GM18502 (cell line): ENCODE results near the gene TFEB.

Experiments
- ATAC-seq: cut with Tn5 transposase; IDR thresholded peaks from one replicate; pipeline ENCODE4 v1.9.1; 2021; ENCODE audit warnings: mild to moderate bottlenecking; ENCODE audit not compliant: unreplicated experiment, poor library complexity

Gene TFEB

DNA sequence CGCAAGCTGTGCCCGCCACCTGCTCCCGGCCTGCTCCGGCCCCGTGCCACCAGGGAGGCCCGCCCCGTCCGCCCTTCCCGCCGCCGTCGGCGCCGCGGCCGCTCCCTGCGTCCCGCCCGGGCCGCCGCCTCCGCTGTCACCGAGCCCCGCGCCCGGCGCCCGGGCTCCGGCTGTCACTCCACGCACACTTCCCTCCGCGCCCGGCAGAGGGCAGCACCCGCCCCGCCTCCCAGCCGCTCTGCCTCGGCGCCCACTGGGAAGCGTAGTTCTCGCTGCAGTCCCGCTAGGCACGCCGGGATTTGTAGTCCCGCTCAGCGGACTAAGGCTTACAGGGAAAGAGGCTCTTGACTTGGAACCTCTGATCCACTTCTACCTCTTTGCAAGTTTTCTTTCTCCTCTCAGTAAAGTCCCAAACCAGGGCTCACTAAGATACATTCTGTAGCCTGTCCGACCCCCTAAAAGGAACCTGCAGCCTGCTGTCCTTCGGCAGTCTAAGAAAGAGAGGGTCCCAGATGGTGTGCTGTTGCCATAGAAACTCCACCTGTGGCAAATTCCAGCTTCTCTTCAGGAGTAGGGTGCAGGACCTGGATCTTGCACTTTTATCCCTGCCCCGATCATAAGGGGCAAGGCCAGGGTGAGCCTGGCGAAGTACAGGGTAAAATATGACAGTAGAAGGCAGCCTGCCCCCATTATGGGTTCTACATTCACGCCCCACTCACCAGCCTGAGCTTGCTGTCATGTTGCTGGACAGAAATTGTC lies at the start of gene TFEB:
TSS of gene TFEB (minus strand) at position 182 of the 759 bp plus-strand sequence. CDS start 44,395 bp downstream, outside the sequence.
- ATAC-seq: peak; percentile 55

DNA sequence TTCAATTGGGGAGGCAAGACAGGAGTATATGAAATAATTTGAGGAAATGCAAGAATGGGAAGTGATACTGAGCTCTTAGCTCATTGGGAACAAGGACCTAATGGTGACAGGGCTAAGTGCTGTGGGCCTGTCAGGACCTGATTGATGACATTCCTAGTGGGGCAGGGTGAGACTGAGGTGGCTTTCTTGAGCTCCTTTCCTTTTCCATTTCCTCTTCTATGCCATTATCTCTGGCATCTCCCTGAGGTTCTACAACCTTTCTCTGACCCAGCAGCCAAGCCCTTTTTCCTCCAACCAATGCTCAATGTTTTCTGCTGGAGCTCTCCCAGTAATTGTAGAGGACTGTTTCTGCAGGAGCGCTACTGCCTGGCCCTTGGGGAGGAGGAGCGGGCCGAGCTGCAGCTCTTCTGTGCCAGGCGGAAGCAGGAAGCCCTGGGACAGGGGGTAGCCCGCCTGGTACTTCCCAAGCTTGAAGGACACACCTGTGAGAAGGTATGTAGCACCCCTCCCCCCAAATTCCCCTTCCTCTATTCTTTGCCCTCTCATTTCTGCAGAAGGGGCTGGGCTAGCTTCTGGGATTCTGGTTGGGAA lies 49.3 kb upstream of the TFEB start:
- ATAC-seq: no peak

DNA sequence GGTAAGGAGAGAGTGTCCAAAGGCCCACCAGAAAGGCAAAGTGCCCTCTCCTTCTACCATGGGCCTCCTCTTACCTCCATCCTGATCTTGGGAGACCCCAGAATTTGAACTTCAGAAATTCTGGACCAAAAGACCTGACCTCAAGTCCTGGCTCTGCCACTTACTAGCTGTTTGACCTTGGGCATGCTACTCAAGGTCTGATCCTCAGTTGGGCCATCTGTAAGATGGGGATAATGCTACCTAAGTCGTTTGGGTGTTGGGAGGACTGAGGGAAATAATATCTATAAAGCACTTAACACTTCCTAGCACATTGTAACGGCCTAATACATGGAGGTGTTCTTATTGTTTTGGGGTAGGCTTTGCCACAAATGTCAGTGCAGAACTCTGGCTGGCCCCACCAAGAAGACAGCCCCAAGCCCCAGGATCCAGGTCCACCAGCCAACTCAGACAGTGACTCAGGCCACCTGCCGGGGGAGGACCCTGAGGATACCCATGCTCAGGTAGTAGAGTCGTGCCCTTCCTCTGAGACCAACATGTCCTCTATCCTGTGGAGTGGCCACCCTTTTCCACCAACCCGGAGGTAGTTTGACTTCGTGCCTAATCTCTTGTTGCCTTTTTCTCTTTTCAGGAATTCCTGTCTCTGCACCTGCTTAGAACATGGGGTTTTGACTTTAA lies 47.8 kb upstream of the TFEB start:
- no peak for ATAC-seq

DNA sequence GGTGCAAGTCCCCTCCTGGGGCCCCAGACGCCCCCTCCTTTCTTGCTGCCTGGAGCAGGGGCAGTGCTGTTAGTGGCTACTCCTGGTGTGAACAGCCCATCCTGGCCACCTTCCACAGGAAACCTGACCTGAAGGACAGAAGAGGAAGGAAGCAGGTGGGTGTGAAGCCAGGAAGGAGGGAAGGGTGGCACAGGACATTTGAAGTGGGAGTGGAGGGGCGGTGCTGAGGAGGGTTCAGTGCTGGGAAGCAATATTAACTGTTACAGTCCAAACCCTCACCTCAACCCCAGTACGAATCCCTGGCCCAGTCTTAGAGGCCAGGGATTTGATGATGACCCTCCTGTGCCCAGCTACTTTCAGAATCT lies 45.9 kb upstream of the TFEB start:
- ATAC-seq: no peak

DNA sequence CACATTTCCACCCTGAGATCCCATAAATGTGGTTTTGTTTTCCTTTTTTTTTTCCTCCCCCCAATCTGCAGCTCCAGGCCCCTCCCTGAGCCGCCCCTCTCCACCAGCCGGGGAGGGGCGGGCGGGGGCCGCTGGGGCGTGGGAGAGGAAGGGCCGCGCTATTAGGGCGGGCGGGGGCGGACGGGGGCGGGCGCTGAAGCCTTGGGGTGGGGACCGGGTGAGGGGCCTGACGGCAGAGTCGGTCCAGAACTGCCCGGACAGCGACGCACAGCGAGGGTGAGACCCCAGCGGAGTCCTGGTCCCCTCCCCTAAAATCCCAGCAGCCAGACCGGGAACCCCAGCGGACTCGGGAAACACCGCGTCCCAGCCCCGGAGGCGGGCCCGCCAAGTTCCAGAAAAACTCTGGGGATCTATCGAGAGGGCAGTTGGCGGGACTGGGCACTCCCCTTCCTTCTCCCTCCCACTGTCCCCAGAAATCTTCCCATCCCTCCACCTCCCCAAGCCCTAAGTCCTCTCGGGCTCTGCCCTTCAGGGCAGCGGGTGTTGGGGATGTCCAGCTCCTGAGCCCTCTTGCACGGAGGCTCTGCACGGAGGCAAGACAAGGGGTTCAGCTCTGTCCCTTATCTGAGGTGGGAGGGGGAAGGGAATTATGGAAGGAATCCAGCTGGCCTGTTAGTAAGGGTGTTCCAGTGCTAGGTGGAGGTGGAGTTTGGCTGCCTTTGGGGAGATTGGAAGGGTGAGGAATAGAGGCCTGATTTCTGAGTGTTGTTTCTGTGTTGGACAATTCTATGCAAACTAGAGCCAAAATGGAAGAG lies 45.4 kb upstream of the TFEB start, which contains the start of gene PRICKLE4:
TSS of gene PRICKLE4 (plus strand) at position 232 of the 815 bp plus-strand sequence. CDS start 2,692 bp downstream, outside the sequence.
- ATAC-seq: no peak

DNA sequence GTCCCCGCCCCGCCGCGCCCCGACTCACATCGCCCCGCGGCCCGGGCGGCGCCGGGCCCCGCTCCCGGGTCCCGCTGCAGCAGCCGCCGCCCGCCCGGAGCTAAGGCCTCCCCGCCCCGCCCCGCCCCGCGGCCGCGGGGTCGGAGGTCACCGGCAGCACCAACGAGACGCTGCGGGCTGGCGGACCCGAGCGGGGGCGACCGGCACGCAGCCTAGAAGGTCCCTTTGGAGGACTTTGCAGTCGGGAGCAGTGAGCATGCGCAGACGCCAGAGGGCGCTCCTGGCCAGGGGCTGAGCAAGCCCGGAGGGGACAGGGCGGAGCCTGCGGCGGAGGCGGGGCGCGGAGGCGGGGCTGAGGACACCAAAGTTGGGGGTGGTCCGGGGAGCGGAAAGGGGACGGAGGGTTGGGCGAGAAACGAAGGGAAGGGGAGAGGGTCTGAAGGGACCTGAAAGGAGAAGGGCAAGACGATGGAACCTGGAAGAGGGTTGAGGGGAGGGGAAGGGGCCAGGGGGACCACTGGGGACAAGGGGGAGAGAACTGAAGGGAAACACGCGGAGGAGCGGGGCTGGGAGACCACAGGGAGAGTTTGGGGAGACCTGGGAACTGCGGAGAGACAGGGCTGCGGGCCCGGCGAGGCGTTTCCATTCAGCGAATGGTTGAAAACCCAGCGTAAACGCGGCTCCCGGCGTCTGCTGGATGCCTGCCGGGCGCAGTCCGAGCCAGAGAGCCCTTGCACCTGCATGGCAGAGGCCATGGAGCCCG lies 44.6 kb upstream of the TFEB start, which contains the start of gene FRS3:
TSS of gene FRS3 (minus strand) at position 113 of the 763 bp plus-strand sequence. CDS start 2,913 bp downstream, outside the sequence.
- ATAC-seq: peak; percentile 96

DNA sequence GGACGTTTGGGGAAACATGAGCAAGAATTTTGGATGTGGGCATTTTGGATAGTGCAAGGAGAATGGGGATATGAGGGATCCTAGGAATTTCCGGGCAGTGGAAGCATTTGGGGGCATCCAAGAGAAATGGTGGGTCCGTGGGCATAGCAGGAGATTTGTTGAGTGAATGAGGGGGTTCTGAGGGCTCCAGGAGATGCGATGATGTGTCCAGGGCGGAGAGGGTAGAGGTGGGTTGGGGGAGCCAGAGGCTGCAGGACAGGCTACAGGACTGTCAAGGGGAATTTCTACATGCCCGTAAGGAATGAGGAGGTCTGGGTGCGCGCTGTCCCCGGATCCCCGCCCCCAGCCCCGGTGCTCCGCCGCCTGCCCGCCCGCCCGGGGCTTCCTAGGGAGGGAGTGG lies 43.9 kb upstream of the TFEB start:
- ATAC-seq: no peak

DNA sequence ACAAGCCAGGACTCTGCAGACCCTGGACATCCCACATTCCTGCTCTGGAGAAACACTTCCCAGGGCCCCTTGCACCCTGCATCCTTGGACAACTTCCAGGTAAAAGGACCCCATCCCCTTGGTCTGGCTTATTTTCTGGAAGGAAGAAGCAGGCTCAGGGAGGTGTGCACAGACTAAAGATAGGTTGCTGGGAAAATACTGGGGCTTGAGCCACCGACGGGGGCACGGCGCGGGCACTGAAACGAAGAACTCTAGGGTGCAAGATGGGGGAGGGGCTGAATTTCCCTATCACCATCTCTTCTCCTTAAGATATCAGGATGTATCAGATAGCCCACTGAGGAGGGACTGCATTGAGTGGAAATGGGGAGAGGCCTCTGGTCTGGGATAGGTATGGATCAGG lies 43.5 kb upstream of the TFEB start:
- ATAC-seq: no peak

DNA sequence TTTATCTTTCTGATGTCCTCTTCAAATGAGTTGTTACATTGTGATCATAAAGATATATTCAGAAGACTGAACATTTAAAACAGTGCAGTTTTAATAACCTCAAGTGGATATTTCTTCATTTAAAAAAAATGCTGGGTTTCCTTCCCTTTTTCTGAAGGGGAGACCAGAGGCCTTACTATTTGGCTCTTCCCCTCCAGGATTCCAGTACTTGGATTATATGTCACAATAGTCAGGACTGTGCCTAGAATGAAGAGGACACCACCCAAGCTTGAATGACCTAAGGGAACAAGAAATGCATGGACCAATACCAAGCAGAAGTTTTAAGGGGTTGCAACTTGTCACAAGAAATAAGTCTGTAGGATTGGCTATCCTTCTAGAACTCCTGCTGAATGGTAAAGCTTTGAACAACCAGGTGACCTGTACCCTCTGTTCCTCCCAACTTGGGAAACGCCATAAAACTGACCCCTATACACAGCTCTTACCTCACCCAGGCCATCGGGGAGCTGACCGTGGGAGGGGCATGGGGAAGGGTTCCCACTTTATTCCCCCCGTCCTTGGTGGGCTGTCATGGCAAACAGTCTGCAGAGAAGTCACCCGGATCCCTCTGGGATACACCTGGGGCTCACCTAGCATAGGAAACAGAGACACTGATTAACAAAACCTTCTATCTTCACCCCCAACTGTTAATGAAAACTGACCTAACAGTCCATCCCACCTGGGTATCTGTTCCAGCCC lies 42.3 kb upstream of the TFEB start:
- no peak for ATAC-seq

DNA sequence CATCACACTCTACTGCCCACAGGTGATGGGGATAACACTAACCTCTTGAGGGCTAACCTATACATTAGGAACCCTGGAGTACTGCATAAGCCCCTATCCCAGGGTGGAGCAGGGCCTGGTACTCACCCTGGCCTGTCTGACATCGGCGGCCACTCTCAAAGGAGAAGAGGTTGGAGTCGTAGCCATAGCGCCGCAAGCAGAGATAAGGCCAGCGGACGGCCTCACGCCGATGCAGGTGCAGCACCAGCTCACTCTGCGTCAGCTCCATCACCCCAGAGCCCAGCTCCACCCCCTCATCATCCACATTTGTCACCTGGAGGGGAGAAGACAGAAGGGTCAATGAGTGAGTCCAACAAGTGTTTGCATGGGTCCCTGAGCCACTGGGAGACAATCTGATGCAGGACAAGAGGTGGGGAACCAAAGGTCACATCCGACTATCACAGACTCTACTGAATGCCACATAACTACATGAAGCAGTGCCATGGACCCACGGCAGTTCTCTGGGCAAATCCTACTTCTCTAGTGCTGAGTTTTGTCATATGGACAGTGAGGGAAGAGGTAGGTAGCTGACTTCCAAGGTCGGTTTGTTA lies 40.0 kb upstream of the TFEB start:
- no peak for ATAC-seq

DNA sequence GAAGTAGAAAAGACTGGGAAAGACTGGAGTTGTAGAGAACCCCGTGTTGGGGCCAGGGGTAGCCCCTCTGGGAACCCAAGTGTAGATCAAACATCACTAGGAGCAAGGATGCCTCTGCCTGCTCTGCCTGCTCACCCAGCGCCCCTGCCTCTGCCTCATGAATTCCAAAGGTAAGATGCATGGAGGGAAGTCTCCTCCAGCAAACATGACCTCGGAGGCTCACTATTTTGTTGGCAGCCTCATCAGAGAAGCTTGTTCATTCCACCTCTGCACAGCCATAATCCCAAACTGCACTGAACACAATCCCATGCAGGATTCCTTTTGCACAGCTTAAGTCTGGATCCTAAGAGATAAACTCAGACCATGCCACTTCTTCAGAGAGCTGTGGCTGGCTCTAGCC lies 39.4 kb upstream of the TFEB start:
- ATAC-seq: no peak

DNA sequence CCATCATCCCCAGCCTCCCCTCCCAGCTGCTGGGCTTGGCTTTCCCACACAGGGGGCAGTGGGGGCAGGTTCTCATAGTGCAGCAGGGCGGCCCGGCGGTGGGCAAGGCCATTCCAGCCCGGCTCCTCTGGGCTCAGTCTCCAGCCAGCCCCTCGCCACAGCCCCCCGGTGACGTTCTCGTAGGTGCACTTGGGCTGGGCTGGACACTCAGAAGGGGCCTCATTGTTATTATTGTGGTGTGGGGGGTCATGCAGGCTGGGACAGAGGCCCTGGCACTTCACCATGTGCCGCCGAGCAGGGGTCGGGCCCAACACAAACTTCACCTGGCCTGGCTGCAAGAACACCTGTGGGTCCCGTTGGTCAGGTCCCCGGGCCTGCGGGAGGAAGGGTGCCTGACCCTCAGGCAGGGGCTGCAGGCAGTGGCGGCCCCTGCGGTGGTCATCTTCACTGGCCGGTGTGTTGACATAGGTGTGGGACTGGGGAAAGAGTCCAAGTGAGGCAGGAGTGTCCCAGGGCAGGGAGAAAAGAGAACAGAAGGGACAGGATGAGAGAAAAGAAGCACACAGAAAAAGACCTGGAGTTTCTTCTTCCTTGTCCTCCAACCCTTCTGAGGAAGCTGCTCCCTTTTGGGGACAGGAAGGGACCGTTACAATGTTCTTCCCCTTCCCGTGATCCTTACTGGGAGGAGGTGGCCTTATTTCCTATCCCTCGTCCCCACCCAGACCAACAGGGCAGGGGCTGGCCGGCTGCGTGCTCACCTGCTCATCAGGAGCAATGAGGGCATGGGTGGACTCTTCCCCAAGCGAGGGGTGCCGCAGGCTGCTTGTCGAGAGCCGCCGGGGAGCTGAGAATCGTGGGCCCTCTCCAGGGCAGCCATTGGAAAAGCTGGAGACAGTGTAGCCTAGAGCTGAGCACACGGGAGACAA lies 35.9 kb upstream of the TFEB start:
- ATAC-seq: no peak

DNA sequence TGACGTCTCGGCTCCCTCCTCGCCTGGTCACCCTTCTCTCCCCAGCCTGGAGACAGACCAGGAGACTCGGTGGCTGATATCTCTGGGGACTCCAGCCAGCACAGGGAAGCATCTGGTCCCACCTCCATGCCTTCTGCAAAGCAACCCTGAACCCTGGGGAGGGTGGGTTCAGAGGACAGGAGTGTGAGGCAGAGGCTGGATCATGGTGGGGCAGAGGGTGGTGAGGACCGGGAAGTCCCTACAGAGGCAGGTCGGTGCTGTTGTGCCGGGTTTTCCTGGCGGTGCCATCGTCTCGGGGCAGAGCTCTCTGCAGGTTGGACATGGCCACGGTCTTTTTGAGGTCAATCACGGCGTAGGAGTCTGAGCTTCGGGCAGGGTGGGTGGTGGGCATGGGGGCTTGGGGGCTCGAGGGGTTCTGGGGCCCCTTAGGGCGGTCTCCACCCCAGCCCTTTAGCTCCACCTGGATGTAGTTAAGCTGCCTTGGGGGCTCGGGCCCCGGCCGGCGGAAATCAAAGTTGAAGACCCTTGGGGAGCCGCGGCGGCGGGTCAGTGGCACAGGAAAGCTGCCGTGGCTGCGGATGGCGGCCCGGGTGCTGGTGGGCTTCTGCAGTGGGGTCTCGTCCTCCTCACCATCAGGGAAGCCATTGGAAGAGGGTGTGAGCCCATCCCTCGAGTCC lies 35.1 kb upstream of the TFEB start:
- ATAC-seq: no peak

DNA sequence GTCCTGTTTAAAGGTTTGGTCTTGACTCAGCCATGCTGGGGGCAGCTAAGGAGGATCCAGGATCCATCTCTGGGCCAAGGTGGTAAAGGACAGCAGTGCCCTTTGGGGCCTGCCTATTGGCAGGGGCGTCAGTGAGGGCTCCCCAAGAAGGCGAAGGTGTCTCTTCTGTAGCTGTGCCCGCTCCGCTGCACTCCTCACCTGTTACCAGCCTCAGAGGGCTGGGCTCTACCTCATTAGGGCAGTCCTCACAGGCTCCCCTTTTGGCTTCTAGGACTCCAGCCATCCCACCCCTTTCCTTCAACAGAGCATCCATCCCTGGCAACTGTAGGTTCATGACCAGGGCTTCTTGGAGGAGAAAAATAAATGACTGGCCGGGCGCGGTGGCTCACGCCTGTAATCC lies 34.0 kb upstream of the TFEB start:
- ATAC-seq: no peak

DNA sequence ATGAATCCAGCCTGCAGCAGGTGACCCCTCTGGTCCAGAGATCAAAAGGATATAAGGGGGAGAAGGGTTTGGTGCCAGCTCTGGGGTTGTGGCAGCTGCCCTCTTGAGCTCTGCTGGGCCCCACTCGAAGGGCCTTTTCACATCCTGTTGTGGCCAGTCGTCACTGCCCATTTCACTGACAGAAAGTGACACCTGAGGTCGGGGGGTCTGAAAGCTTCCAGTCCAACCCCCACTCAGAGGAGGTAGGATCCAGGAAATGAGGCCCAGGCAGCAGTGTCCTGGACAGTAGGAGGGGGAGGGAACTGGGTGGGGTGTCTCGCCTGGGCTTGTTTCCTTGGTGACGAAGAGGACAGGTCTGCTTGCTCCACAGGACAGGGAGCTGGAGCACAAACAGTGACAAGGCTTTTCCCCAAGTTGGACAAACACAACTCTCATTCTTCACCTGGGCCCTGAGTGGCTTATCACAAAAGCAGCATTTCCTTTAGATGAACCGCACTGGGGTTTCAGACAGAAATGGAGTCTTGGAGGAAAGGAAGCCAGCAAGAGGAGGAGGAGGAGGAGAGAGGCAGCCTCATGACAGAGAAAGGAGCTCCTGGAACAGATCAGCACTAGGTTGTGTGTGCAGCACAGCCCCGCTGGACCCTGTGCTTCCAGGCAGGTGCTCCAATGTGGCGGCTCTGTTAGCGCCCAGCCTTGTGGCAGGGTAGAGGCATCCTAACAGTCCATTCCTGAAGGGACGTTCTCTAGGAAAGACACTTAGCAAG lies 33.3 kb upstream of the TFEB start:
- no peak for ATAC-seq

DNA sequence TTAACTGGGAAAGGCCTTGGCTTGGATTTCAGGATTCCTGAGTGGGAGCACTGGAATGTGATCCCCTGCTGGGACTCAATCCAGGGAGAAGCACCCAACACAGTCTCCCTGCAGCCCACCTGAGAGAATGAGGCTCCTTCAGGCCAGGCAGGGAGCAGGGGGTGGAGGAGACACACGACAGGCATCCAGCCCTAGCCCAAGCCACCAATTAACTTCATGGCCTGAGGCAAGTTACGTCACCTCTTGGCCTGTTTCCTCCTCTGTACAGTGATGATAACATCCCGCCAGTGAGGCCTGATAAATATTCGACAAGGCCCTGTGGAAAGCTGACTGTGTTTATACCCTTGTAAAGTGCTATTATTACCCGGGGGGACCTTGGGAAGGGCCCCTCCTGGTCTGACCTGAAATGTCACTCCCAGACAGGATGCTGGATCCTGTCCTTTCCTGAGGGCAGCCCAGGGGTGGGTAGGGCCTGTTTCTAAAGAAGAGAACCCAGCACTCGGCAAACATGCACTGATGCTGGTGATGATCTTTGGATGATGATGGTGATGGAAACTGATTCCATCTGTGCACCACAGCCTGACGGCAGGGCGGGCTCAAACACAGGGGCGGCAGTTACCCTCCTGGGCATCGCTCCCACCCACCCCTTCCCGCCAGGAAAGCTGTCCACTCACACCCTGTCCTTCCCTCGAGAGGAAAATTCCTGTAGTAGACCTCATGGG lies 31.9 kb upstream of the TFEB start:
- ATAC-seq: no peak
